Thyroid gland (tissue), 4 donors: ENCODE measurements around the gene GCNT1. TPM values are rescaled to one million over a fixed set of nuclear protein-coding genes. Genes with fewer than 3 reads are reported as not detected.

ENCODE experiments used
- DNase-seq, 2 donors: peaks; one replicate each; pipeline ENCODE4 v3.0.0-alpha.2; 2019
- H3K27ac ChIP-seq, 3 donors: fragments of 200-600 bp; sonication (generic); 1 replicate in 2 of 3; 2 replicates in 1 of 3; pipeline ENCODE4 v1.5.1; 2016 to 2019; ENCODE audit warnings: mild to moderate bottlenecking in 1 of 3, moderate library complexity in 1 of 3
- H3K27me3 ChIP-seq: fragments of 200-600 bp; sonication (generic); one replicate; pipeline ENCODE4 v1.5.1; 2019
- H3K36me3 ChIP-seq, 2 donors: fragments of 200-600 bp; sonication (generic); one replicate each; pipeline ENCODE4 v1.5.1; 2016 to 2019
- H3K4me1 ChIP-seq, 2 donors: fragments of 200-600 bp; sonication (generic); one replicate each; pipeline ENCODE4 v1.5.1; 2017 to 2019
- H3K4me3 ChIP-seq, 3 donors: fragments of 200-600 bp; sonication (generic); replicated peaks in 1 of 3; 1 replicate in 2 of 3; 2 replicates in 1 of 3; pipeline ENCODE4 v1.5.1; 2016; ENCODE audit warnings: mild to moderate bottlenecking in 1 of 3
- H3K9me3 ChIP-seq: fragments of 200-600 bp; sonication (generic); one replicate; pipeline ENCODE4 v1.5.1; 2017
- POLR2A ChIP-seq, 2 donors: fragments of 450-650 bp; IDR thresholded peaks; one replicate each; pipeline ENCODE4 v1.6.1; 2017; ENCODE audit warnings: antibody characterized with exemption in 2 of 2, mild to moderate bottlenecking in 2 of 2, moderate library complexity in 1 of 2
- WGBS, 2 donors: methylation state at CpG; one replicate each; pipeline ENCODE4 v1.1.5; 2017; 5-methylcytosine and 5-hydroxymethylcytosine counted together
- intact Hi-C: fragments of 100-400 bp; cut with DNase I; formaldehyde crosslinking; loops from one replicate; pipeline ENCODE4 v1.15.1; 2023
- total RNA-seq, 4 donors: library from RNA; depleted of rRNA; stranded (reverse); fragments of >200 nt; gene quantifications; one replicate each; pipeline ENCODE4 v1.2.3, GENCODE V29; 2016
- TF ChIP-seq, protein P1 (sequence below), 6 experiments: fragments of 200-600 bp in 3 of 6; fragments of 450-650 bp in 3 of 6; sonication (generic) in 3 of 6; IDR thresholded peaks; one replicate each; pipeline ENCODE4 v1.5.1; 2016 to 2019; ENCODE audit warnings: antibody characterized with exemption in 6 of 6, mild to moderate bottlenecking in 2 of 6, inconsistent platforms in 1 of 6, moderate library complexity in 1 of 6

The GCNT1 gene
- total RNA-seq, 4 donors from 2014 or later: 15.4 to 340 (median 30.9) TPM

- no peak overlapping the region for H3K4me3 ChIP-seq
- 92 to 97% methylated on average over 1 of the region's 1 CpG for WGBS, 2 donors
- peaks cover 11 to 26% of the 10 kb centered on the region in 2 donors for H3K4me1 ChIP-seq
- H3K27ac ChIP-seq: no peak overlapping the region
- H3K9me3 ChIP-seq: no peaks in the 10 kb centered on the region
- H3K36me3 ChIP-seq: no peaks in the 10 kb centered on the region
- intact Hi-C loops: no loop called here
- DNase-seq: no peak
- no peaks in the 10 kb centered on the region for H3K27me3 ChIP-seq
- TF ChIP-seq, protein P1, sequence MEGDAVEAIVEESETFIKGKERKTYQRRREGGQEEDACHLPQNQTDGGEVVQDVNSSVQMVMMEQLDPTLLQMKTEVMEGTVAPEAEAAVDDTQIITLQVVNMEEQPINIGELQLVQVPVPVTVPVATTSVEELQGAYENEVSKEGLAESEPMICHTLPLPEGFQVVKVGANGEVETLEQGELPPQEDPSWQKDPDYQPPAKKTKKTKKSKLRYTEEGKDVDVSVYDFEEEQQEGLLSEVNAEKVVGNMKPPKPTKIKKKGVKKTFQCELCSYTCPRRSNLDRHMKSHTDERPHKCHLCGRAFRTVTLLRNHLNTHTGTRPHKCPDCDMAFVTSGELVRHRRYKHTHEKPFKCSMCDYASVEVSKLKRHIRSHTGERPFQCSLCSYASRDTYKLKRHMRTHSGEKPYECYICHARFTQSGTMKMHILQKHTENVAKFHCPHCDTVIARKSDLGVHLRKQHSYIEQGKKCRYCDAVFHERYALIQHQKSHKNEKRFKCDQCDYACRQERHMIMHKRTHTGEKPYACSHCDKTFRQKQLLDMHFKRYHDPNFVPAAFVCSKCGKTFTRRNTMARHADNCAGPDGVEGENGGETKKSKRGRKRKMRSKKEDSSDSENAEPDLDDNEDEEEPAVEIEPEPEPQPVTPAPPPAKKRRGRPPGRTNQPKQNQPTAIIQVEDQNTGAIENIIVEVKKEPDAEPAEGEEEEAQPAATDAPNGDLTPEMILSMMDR (IDR thresholded peaks at IDR 0.05): no peak
- no peak for TF ChIP-seq POLR2A (IDR thresholded peaks at IDR 0.05)
Measured at GRCh38 chr9:76539180-76539579, 80.2 kb downstream of the GCNT1 start.

GRCh38 chr9:76542360-76542759, 83.4 kb downstream of the GCNT1 start:
- no peak for DNase-seq
- H3K36me3 ChIP-seq: no peaks in the 10 kb centered on the region
- H3K4me1 ChIP-seq: peaks cover 5 to 14% of the 10 kb centered on the region in 2 donors
- H3K27ac ChIP-seq: no peak overlapping the region
- TF ChIP-seq POLR2A (IDR thresholded peaks at IDR 0.05): no peak
- TF ChIP-seq, protein P1 (IDR thresholded peaks at IDR 0.05): no peak
- no peaks in the 10 kb centered on the region for H3K9me3 ChIP-seq
- intact Hi-C loops: no loop called here
- H3K4me3 ChIP-seq: no peak overlapping the region
- 88 to 90% methylated on average over 5 of the region's 5 CpGs for WGBS, 2 donors
- no peaks in the 10 kb centered on the region for H3K27me3 ChIP-seq

GRCh38 chr9:76545191-76545590, 86.2 kb downstream of the GCNT1 start:
- Histone ChIP-seq H3K4me1 (no peaks in the 10 kb centered on the region), H3K36me3 (no peaks in the 10 kb centered on the region), H3K4me3 (no peak overlapping the region), H3K27me3 (no peaks in the 10 kb centered on the region), H3K9me3 (no peaks in the 10 kb centered on the region), H3K27ac (no peak overlapping the region)
- intact Hi-C loops: no loop called here
- TF ChIP-seq POLR2A (IDR thresholded peaks at IDR 0.05): no peak
- TF ChIP-seq, protein P1 (IDR thresholded peaks at IDR 0.05): no peak
- 84 to 85% methylated on average over 2 of the region's 2 CpGs for WGBS, 2 donors
- no peak for DNase-seq

DNA sequence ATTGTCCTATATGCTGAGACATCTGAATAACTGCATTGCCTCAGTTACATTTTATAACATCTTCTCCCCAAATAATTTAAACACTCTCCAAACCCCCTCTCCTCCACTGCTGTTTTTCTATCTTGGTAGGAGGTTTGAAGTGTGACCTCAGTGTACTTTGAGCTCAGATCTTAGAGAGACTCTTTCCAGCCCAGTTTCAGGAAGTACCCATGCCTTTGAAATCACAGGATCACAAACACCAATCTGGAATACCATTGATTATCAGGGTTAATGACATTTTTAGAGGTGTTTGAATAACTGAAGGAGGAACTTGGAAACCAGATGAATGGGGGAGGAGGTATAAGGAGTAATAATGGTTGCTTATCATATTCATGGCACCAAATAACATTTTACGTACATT, 93.2 kb downstream of the GCNT1 start:
- 93 to 98% methylated on average over 1 of the region's 1 CpG for WGBS, 2 donors
- DNase-seq: no peak
- no peaks in the 10 kb centered on the region for H3K27me3 ChIP-seq
- H3K4me3 ChIP-seq: no peak overlapping the region
- TF ChIP-seq POLR2A (IDR thresholded peaks at IDR 0.05): no peak
- TF ChIP-seq, protein P1 (IDR thresholded peaks at IDR 0.05): no peak
- no peak overlapping the region for H3K27ac ChIP-seq
- no peaks in the 10 kb centered on the region for H3K9me3 ChIP-seq
- H3K4me1 ChIP-seq: no peaks in the 10 kb centered on the region
- intact Hi-C loops: no loop called here
- H3K36me3 ChIP-seq: no peaks in the 10 kb centered on the region

- Histone ChIP-seq H3K9me3 (no peaks in the 10 kb centered on the region), H3K27me3 (no peaks in the 10 kb centered on the region), H3K4me1 (no peaks in the 10 kb centered on the region), H3K4me3 (no peak overlapping the region), H3K36me3 (no peaks in the 10 kb centered on the region), H3K27ac (no peak overlapping the region)
- intact Hi-C loops: no loop called here
- WGBS, 2 donors: 88 to 90% methylated on average over 11 of the region's 11 CpGs
- TF ChIP-seq, protein P1 (IDR thresholded peaks at IDR 0.05): no peak
- no peak for TF ChIP-seq POLR2A (IDR thresholded peaks at IDR 0.05)
- DNase-seq: no peak
Measured at GRCh38 chr9:76552751-76553455, 93.9 kb downstream of the GCNT1 start.
